ENCODE results near the gene COX7B2. TPM values are rescaled to one million over a fixed set of nuclear protein-coding genes. Genes with fewer than 3 reads are reported as not detected.

The COX7B2 gene
- total RNA-seq, 3 donors from 2014 or later = not detected

DNA sequence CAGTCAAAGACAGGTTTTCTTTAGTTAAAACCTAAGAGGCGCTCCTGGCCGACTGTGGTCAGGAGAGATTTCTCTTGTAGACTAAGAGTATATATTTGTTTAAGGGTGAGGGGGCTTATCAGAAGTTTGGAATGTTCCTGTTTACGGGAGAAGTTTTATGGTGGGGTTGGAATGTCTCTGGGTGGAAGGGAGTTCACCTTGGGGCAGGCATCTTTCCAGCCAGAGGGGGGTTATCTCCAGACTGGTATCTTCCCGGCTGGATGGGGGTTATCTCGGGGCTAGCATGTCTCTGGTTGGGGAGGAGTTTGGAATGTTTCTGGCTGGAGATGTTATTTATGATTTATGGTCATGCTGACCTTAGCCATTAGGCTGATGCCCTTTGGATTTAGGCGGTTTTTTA is 116.0 kb downstream of the COX7B2 start:
- intact Hi-C loops (cut with DNase I; ENCODE audit: low total_unique reads) = no loop called here
- Histone ChIP-seq H3K4me3 (no peak overlapping the region), H3K36me3 (no peaks in the 10 kb centered on the region), H3K9me3 (no peaks in the 10 kb centered on the region), H3K27me3 (no peaks in the 10 kb centered on the region), H3K4me1 (no peaks in the 10 kb centered on the region), H3K27ac (no peak overlapping the region)
- TF ChIP-seq, protein P1, sequence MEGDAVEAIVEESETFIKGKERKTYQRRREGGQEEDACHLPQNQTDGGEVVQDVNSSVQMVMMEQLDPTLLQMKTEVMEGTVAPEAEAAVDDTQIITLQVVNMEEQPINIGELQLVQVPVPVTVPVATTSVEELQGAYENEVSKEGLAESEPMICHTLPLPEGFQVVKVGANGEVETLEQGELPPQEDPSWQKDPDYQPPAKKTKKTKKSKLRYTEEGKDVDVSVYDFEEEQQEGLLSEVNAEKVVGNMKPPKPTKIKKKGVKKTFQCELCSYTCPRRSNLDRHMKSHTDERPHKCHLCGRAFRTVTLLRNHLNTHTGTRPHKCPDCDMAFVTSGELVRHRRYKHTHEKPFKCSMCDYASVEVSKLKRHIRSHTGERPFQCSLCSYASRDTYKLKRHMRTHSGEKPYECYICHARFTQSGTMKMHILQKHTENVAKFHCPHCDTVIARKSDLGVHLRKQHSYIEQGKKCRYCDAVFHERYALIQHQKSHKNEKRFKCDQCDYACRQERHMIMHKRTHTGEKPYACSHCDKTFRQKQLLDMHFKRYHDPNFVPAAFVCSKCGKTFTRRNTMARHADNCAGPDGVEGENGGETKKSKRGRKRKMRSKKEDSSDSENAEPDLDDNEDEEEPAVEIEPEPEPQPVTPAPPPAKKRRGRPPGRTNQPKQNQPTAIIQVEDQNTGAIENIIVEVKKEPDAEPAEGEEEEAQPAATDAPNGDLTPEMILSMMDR (IDR thresholded peaks at IDR 0.05) = no peak
- TF ChIP-seq POLR2AphosphoS5 (IDR thresholded peaks at IDR 0.05) (no peak), POLR2A (IDR thresholded peaks at IDR 0.05) (no peak)
- DNase-seq (ENCODE audit: low spot score in 2 of 2) = no peak

DNA sequence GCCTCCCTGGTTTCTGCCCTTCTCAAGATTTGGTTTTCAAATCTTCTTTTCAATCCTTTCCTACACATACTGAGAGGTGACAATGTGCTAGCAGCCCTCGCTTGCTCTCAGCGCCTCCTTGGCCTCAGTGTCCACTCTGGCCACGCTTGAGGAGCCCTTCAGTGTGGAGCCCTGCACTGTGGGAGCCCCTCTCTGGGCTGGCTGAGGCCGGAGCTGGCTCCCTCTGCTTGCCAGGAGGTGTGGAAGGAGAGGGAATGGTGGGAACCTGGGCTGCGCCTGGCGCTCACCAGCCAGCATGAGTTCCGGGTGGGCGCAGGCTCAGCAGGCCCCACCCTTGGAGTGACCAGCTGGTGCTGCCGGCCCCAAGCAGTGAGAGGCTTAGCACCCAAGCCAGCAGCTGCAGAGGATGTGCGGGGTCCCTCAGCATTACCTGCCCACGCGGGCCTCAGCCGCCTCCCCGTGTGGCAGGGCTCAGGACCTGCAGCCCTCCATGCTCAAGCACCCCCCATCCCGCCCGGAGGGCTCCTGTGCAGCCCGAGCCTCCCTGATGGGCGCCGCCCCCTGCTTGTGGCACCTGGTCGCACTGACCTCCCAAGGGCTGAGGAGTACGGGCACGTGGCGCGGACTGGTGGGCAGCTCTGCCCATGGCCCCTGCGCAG is 127.5 kb downstream of the COX7B2 start:
- Histone ChIP-seq H3K9me3 (peaks cover 5 to 12% of the 10 kb centered on the region in 2 donors), H3K4me3 (no peak overlapping the region), H3K4me1 (no peaks in the 10 kb centered on the region), H3K27me3 (no peaks in the 10 kb centered on the region), H3K36me3 (no peaks in the 10 kb centered on the region), H3K27ac (no peak overlapping the region)
- TF ChIP-seq POLR2A (IDR thresholded peaks at IDR 0.05) (no peak), POLR2AphosphoS5 (IDR thresholded peaks at IDR 0.05) (no peak)
- TF ChIP-seq, protein P1 (IDR thresholded peaks at IDR 0.05) = no peak
- no peak for DNase-seq (ENCODE audit: low spot score in 2 of 2)
- intact Hi-C loops (cut with DNase I; ENCODE audit: low total_unique reads) = no loop called here

DNA sequence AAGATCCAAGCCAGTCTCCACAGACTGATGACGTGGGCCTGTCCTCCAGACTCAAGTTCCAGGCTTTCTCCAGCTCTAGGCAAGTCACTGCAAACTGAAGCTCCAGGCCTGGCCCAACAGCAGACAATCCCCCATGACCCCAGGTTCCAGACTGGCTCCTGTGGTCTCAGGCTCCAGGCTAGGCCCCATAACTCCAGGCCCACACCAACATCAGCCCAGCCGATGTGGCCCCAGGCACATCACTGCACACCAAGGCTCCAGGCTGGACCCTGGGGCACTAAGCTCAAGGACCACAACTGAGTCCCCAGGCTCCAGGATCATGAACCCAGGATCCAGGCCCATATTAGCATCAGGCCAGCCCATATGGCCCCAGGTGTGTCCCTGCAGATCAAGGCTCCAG is 143.6 kb downstream of the COX7B2 start:
- no peak overlapping the region for H3K4me3 ChIP-seq
- no peaks in the 10 kb centered on the region for H3K36me3 ChIP-seq
- no peak for DNase-seq (ENCODE audit: low spot score in 2 of 2)
- TF ChIP-seq POLR2A (IDR thresholded peaks at IDR 0.05) (no peak), POLR2AphosphoS5 (IDR thresholded peaks at IDR 0.05) (no peak)
- TF ChIP-seq, protein P1 (IDR thresholded peaks at IDR 0.05) = no peak
- H3K4me1 ChIP-seq = no peaks in the 10 kb centered on the region
- H3K9me3 ChIP-seq = peaks cover 3 to 5% of the 10 kb centered on the region in 2 donors
- intact Hi-C loops (cut with DNase I; ENCODE audit: low total_unique reads) = no loop called here
- H3K27me3 ChIP-seq = no peaks in the 10 kb centered on the region
- H3K27ac ChIP-seq = no peak overlapping the region

- H3K36me3 ChIP-seq = no peaks in the 10 kb centered on the region
- H3K4me1 ChIP-seq = no peaks in the 10 kb centered on the region
- no peak overlapping the region for H3K27ac ChIP-seq
- no peak for DNase-seq (ENCODE audit: low spot score in 2 of 2)
- no peak overlapping the region for H3K4me3 ChIP-seq
- no peaks in the 10 kb centered on the region for H3K27me3 ChIP-seq
- peaks cover 0 to 10% of the 10 kb centered on the region in 2 donors for H3K9me3 ChIP-seq
- intact Hi-C loops (cut with DNase I; ENCODE audit: low total_unique reads) = no loop called here
- TF ChIP-seq POLR2AphosphoS5 (IDR thresholded peaks at IDR 0.05) (no peak), POLR2A (IDR thresholded peaks at IDR 0.05) (no peak)
- TF ChIP-seq, protein P1 (IDR thresholded peaks at IDR 0.05) = no peak
Observed at GRCh38 chr4:46730075-46730474, 179.0 kb downstream of the COX7B2 start.

DNA sequence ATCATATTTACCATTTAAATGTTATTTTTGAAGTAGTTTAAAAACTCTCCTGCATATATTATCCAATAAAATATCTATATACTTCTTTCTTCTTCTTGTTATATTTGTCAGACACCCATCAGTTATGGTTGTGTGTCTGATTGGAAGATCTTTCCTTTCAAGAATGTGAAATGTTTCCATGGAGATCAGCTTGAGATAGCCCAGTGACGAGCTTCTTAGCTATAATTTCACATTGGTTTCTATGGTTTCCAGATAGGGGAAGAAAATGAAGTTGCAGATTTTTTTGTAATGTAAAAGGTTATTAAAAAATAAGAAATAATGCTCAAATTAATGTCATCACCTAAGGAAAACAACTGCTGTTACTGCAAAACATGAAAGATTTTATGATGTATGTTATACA is 189.0 kb downstream of the COX7B2 start:
- TF ChIP-seq POLR2AphosphoS5 (IDR thresholded peaks at IDR 0.05) = no peak
- TF ChIP-seq, protein P1 (IDR thresholded peaks at IDR 0.05) = no peak
- no peak for TF ChIP-seq POLR2A (IDR thresholded peaks at IDR 0.05)
- intact Hi-C loops (cut with DNase I; ENCODE audit: low total_unique reads) = no loop called here
- Histone ChIP-seq H3K4me1 (no peaks in the 10 kb centered on the region), H3K36me3 (no peaks in the 10 kb centered on the region), H3K27me3 (no peaks in the 10 kb centered on the region), H3K9me3 (peaks cover 0 to 11% of the 10 kb centered on the region in 2 donors), H3K27ac (no peak overlapping the region), H3K4me3 (no peak overlapping the region)
- no peak for DNase-seq (ENCODE audit: low spot score in 2 of 2)

Measured in breast epithelium (tissue), 4 donors.